HepG2 (cell line): ENCODE results near the gene ZBTB32. TPM values are rescaled to one million over a fixed set of nuclear protein-coding genes. Genes with fewer than 3 reads are reported as not detected.

Source experiments
- CENPT ChIP-seq: sonication (generic); formaldehyde crosslinking; IDR thresholded peaks from 2 replicates; pipeline ENCODE4 v1.8.0; 2022; ENCODE audit warnings: low read depth, mild to moderate bottlenecking, moderate library complexity, missing genetic modification reagents
- ELF4 ChIP-seq: sonication (generic); formaldehyde crosslinking; IDR thresholded peaks from 2 replicates; pipeline ENCODE4 v1.5.0; 2020; ENCODE audit warnings: missing genetic modification reagents, mild to moderate bottlenecking, moderate library complexity, borderline replicate concordance
- GMEB1 ChIP-seq: sonication (generic); formaldehyde crosslinking; IDR thresholded peaks from 2 replicates; pipeline ENCODE4 v1.5.1; 2020; ENCODE audit warnings: missing genetic modification reagents, mild to moderate bottlenecking, borderline replicate concordance
- NFIB ChIP-seq: sonication (generic); formaldehyde crosslinking; IDR thresholded peaks from 2 replicates; pipeline ENCODE4 v1.9.0; 2021; ENCODE audit warnings: missing genetic modification reagents, mild to moderate bottlenecking, borderline replicate concordance
- RXRB ChIP-seq: IDR thresholded peaks from 2 replicates; pipeline ENCODE4 v1.6.1; 2016; ENCODE audit warnings: borderline replicate concordance, missing genetic modification reagents, missing compliant biosample characterization
- ZFP82 ChIP-seq: sonication (generic); formaldehyde crosslinking; IDR thresholded peaks from 2 replicates; pipeline ENCODE4 v1.5.1; 2020; ENCODE audit warnings: mild to moderate bottlenecking, missing genetic modification reagents, borderline replicate concordance
- ZNF296 ChIP-seq: sonication (generic); formaldehyde crosslinking; conservative IDR thresholded peaks from 2 replicates; pipeline ENCODE4 v1.5.0; 2020; ENCODE audit warnings: mild to moderate bottlenecking, missing genetic modification reagents
- ZNF883 ChIP-seq: sonication (generic); formaldehyde crosslinking; IDR thresholded peaks from 2 replicates; pipeline ENCODE4 v1.5.1; 2020; ENCODE audit warnings: mild to moderate bottlenecking, missing genetic modification reagents; ENCODE audit errors: not compliant biosample characterization
- polyA plus RNA-seq, 8 experiments: library from polyadenylated mRNA; depleted of rRNA in 3 of 8; stranded (reverse) in 7 of 8; unstranded in 1 of 8; fragments of >200 nt; fragmentation: Illumina TruSeq in 4 of 8; extraction: Trizol in 4 of 8; gene quantifications; 2 replicates each; pipeline versions ENCODE4 v1.2.1 to v1.2.3, GENCODE V29; 2011 to 2016; ENCODE audit warnings: low read depth in 4 of 8, missing spikeins in 1 of 8, mixed read lengths in 1 of 8; ENCODE audit not compliant: insufficient read depth in 1 of 8
- total RNA-seq, 5 experiments: library from RNA; depleted of rRNA; stranded (reverse); fragments of >200 nt; fragmentation: Illumina TruSeq; extraction: Trizol; gene quantifications; 2 replicates each; pipeline ENCODE4 v1.2.3, GENCODE V29; 2016; ENCODE audit warnings: low read depth in 1 of 5
- TF ChIP-seq, protein P1 (sequence below), 2 experiments: fragments of 450-650 bp in 1 of 2; sonication (generic) in 1 of 2; formaldehyde crosslinking in 1 of 2; IDR thresholded peaks; 2 replicates each; pipeline versions ENCODE4 v1.6.1 to v1.8.0; 2016 to 2022; ENCODE audit warnings: antibody characterized with exemption in 1 of 2, mild to moderate bottlenecking in 1 of 2, missing genetic modification reagents in 1 of 2
- TF ChIP-seq, protein P2 (sequence below): IDR thresholded peaks from 2 replicates; pipeline ENCODE4 v1.6.1; 2016
- TF ChIP-seq, protein P3 (sequence below): sonication (generic); formaldehyde crosslinking; IDR thresholded peaks from 2 replicates; pipeline ENCODE4 v1.4.0; 2020; ENCODE audit warnings: missing genetic modification reagents
- TF ChIP-seq, protein P4 (sequence below): sonication (generic); formaldehyde crosslinking; IDR thresholded peaks from 2 replicates; pipeline ENCODE4 v1.9.0; 2021; ENCODE audit warnings: missing genetic modification reagents, borderline replicate concordance

ZBTB32 gene
- total and polyA plus RNA-seq, 2 of the 13 experiments (the other 11 are each of a cell fraction or from before 2014, with no cell fraction given), result not detected

GRCh38 chr19:35757231-35757748 is 52.9 kb downstream of the ZBTB32 start (continued):
- TF ChIP-seq, protein P1, sequence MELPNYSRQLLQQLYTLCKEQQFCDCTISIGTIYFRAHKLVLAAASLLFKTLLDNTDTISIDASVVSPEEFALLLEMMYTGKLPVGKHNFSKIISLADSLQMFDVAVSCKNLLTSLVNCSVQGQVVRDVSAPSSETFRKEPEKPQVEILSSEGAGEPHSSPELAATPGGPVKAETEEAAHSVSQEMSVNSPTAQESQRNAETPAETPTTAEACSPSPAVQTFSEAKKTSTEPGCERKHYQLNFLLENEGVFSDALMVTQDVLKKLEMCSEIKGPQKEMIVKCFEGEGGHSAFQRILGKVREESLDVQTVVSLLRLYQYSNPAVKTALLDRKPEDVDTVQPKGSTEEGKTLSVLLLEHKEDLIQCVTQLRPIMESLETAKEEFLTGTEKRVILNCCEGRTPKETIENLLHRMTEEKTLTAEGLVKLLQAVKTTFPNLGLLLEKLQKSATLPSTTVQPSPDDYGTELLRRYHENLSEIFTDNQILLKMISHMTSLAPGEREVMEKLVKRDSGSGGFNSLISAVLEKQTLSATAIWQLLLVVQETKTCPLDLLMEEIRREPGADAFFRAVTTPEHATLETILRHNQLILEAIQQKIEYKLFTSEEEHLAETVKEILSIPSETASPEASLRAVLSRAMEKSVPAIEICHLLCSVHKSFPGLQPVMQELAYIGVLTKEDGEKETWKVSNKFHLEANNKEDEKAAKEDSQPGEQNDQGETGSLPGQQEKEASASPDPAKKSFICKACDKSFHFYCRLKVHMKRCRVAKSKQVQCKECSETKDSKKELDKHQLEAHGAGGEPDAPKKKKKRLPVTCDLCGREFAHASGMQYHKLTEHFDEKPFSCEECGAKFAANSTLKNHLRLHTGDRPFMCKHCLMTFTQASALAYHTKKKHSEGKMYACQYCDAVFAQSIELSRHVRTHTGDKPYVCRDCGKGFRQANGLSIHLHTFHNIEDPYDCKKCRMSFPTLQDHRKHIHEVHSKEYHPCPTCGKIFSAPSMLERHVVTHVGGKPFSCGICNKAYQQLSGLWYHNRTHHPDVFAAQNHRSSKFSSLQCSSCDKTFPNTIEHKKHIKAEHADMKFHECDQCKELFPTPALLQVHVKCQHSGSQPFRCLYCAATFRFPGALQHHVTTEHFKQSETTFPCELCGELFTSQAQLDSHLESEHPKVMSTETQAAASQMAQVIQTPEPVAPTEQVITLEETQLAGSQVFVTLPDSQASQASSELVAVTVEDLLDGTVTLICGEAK (IDR thresholded peaks at IDR 0.05), result no peak
- TF ChIP-seq, protein P1 (CRISPR knock-in tag; IDR thresholded peaks at IDR 0.05), result no peak
- TF ChIP-seq RXRB (CRISPR knock-in tag) (no peak), GMEB1 (CRISPR knock-in tag) (no peak), ELF4 (no peak), ZNF296 (CRISPR knock-in tag) (no peak), NFIB (no peak), ZFP82 (CRISPR knock-in tag) (no peak), ZNF883 (CRISPR knock-in tag) (no peak), CENPT (CRISPR knock-in tag) (no peak)
- TF ChIP-seq, protein P2, sequence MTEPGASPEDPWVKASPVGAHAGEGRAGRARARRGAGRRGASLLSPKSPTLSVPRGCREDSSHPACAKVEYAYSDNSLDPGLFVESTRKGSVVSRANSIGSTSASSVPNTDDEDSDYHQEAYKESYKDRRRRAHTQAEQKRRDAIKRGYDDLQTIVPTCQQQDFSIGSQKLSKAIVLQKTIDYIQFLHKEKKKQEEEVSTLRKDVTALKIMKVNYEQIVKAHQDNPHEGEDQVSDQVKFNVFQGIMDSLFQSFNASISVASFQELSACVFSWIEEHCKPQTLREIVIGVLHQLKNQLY (CRISPR knock-in tag), result no peak
- TF ChIP-seq, protein P3, sequence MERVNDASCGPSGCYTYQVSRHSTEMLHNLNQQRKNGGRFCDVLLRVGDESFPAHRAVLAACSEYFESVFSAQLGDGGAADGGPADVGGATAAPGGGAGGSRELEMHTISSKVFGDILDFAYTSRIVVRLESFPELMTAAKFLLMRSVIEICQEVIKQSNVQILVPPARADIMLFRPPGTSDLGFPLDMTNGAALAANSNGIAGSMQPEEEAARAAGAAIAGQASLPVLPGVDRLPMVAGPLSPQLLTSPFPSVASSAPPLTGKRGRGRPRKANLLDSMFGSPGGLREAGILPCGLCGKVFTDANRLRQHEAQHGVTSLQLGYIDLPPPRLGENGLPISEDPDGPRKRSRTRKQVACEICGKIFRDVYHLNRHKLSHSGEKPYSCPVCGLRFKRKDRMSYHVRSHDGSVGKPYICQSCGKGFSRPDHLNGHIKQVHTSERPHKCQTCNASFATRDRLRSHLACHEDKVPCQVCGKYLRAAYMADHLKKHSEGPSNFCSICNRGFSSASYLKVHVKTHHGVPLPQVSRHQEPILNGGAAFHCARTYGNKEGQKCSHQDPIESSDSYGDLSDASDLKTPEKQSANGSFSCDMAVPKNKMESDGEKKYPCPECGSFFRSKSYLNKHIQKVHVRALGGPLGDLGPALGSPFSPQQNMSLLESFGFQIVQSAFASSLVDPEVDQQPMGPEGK, result peak; percentile 79
- TF ChIP-seq, protein P4, sequence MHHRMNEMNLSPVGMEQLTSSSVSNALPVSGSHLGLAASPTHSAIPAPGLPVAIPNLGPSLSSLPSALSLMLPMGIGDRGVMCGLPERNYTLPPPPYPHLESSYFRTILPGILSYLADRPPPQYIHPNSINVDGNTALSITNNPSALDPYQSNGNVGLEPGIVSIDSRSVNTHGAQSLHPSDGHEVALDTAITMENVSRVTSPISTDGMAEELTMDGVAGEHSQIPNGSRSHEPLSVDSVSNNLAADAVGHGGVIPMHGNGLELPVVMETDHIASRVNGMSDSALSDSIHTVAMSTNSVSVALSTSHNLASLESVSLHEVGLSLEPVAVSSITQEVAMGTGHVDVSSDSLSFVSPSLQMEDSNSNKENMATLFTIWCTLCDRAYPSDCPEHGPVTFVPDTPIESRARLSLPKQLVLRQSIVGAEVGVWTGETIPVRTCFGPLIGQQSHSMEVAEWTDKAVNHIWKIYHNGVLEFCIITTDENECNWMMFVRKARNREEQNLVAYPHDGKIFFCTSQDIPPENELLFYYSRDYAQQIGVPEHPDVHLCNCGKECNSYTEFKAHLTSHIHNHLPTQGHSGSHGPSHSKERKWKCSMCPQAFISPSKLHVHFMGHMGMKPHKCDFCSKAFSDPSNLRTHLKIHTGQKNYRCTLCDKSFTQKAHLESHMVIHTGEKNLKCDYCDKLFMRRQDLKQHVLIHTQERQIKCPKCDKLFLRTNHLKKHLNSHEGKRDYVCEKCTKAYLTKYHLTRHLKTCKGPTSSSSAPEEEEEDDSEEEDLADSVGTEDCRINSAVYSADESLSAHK (CRISPR knock-in tag), result no peak
